HCT116 (cell line): ENCODE results near the gene CD40. TPM values are rescaled to one million over a fixed set of nuclear protein-coding genes. Genes with fewer than 3 reads are reported as not detected.

Source experiments
- ATAC-seq: fragments of 200-7000 bp; cut with Tn5 transposase; 2 replicates; pipeline ENCODE4 v1.9.1; 2020; ENCODE audit warnings: mild to moderate bottlenecking, moderate library complexity
- BruUV-seq: library from RNA; stranded (reverse); fragments of 400-500 nt; replicated peaks from 2 replicates; lab custom pipeline; 2021; lab: Mats Ljungman, UMichigan
- CTCF ChIA-PET: fragments of 300-600 bp; sonication (Branson Sonifier 250); formaldehyde crosslinking; loops from one replicate; lab custom pipeline; 2021; ENCODE audit warnings: antibody characterized with exemption; lab: Charles Lee
- POLR2A ChIA-PET: fragments of 300-600, 350-600 bp; sonication (Branson Sonifier 250); formaldehyde crosslinking; loops from one replicate; lab custom pipeline; 2021; ENCODE audit warnings: antibody characterized with exemption; lab: Charles Lee
- RAD21 ChIA-PET, 2 experiments: fragments of 300-600 bp; sonication (Branson Sonifier 250); formaldehyde crosslinking; loops; one replicate each; lab custom pipeline; 2023; ENCODE audit warnings: low total read pairs in 2 of 2; ENCODE audit not compliant: uncharacterized antibody in 2 of 2, unreplicated experiment in 2 of 2, low non-redundant PET in 1 of 2; lab: Charles Lee
- DNase-seq: peaks from one replicate; pipeline ENCODE4 v3.0.0-alpha.2; 2010; ENCODE audit warnings: low read depth, low spot score
- H2AFZ ChIP-seq: fragments of 200-600 bp; shearing (Covaris generic), sonication (generic); 2 replicates; pipeline ENCODE4 v1.6.1; 2017; ENCODE audit warnings: low read depth, mixed run types, mixed read lengths, antibody characterized with exemption, low read length; ENCODE audit not compliant: poor library complexity, severe bottlenecking
- H3K27ac ChIP-seq: 2 replicates; pipeline ENCODE4 v1.5.1; 2012; ENCODE audit warnings: low read depth, low read length
- H3K27me3 ChIP-seq: fragments of 200-600 bp; sonication (generic); 2 replicates; pipeline ENCODE4 v1.6.1; 2016; ENCODE audit warnings: mixed run types, low read length, mixed read lengths; ENCODE audit not compliant: insufficient read depth
- H3K36me3 ChIP-seq, 2 experiments: fragments of 200-500 bp in 1 of 2; fragments of 200-600 bp in 1 of 2; sonication (Bioruptor generic) in 1 of 2; sonication (generic) in 1 of 2; 2 replicates each; pipeline versions ENCODE4 v1.5.1 to v1.6.1; 2014 to 2016; ENCODE audit warnings: low read length in 2 of 2, inconsistent platforms in 1 of 2, mixed read lengths in 1 of 2, mixed run types in 1 of 2; ENCODE audit not compliant: insufficient read depth in 2 of 2, control insufficient read depth in 1 of 2
- H3K4me1 ChIP-seq, 2 experiments: fragments of 200-600 bp in 1 of 2; sonication (generic) in 1 of 2; 2 replicates each; pipeline versions ENCODE4 v1.5.1 to v1.6.1; 2012 to 2017; ENCODE audit warnings: low read length in 2 of 2, inconsistent platforms in 1 of 2, mild to moderate bottlenecking in 1 of 2, mixed read lengths in 1 of 2, mixed run types in 1 of 2, moderate library complexity in 1 of 2; ENCODE audit not compliant: insufficient read depth in 2 of 2, control insufficient read depth in 1 of 2
- H3K4me2 ChIP-seq: fragments of 200-600 bp; sonication (generic); 2 replicates; pipeline ENCODE4 v1.6.1; 2017; ENCODE audit warnings: mixed run types, low read length, mixed read lengths
- H3K4me3 ChIP-seq, 2 experiments: fragments of 200-600 bp in 1 of 2; sonication (generic) in 1 of 2; replicated peaks in 1 of 2; 2 replicates each; pipeline ENCODE4 v1.5.1; 2011 to 2016; ENCODE audit warnings: low read length in 2 of 2, control low read depth in 1 of 2, low read depth in 1 of 2, mild to moderate bottlenecking in 1 of 2, mixed read lengths in 1 of 2, mixed run types in 1 of 2
- H3K79me2 ChIP-seq: fragments of 200-600 bp; sonication (generic); 2 replicates; pipeline ENCODE4 v1.6.1; 2017; ENCODE audit warnings: mild to moderate bottlenecking, mixed run types, low read length, moderate library complexity, mixed read lengths; ENCODE audit not compliant: insufficient read depth
- H3K9ac ChIP-seq: fragments of 200-600 bp; sonication (generic); 2 replicates; pipeline ENCODE4 v1.6.1; 2016; ENCODE audit warnings: low read length, mixed read lengths
- H3K9me2 ChIP-seq: fragments of 200-600 bp; sonication (generic), shearing (Covaris generic); 2 replicates; pipeline ENCODE4 v1.6.1; 2017; ENCODE audit warnings: mixed run types, mild to moderate bottlenecking, moderate library complexity; ENCODE audit not compliant: insufficient read depth
- H3K9me3 ChIP-seq, 2 experiments: fragments of 200-500 bp in 1 of 2; fragments of 200-600 bp in 1 of 2; sonication (Bioruptor generic) in 1 of 2; sonication (generic) in 1 of 2; 2 replicates each; pipeline ENCODE4 v1.6.1; 2014 to 2017; ENCODE audit warnings: low read length in 2 of 2, mixed read lengths in 2 of 2, inconsistent platforms in 1 of 2, low read depth in 1 of 2, mild to moderate bottlenecking in 1 of 2, mixed run types in 1 of 2, moderate library complexity in 1 of 2; ENCODE audit not compliant: control insufficient read depth in 1 of 2, insufficient read depth in 1 of 2
- H4K20me1 ChIP-seq: fragments of 200-600 bp; sonication (generic), shearing (Covaris generic); 2 replicates; pipeline ENCODE4 v1.6.1; 2017; ENCODE audit warnings: mixed run types, mild to moderate bottlenecking, moderate library complexity; ENCODE audit not compliant: insufficient read depth
- EGR1 ChIP-seq: IDR thresholded peaks from 2 replicates; pipeline ENCODE4 v1.6.1; 2012; ENCODE audit warnings: low read depth
- ELF1 ChIP-seq: IDR thresholded peaks from 2 replicates; pipeline ENCODE4 v1.6.1; 2012; ENCODE audit warnings: low read depth, borderline replicate concordance
- EZH2phosphoT487 ChIP-seq: fragments of 200-600 bp; IDR thresholded peaks from 2 replicates; pipeline ENCODE4 v1.6.1; 2018; ENCODE audit warnings: antibody characterized with exemption, borderline replicate concordance
- FOSL1 ChIP-seq: IDR thresholded peaks from 2 replicates; pipeline ENCODE4 v1.6.1; 2012; ENCODE audit warnings: low read depth
- JUND ChIP-seq: IDR thresholded peaks from 2 replicates; pipeline ENCODE4 v1.6.1; 2012
- POLR2A ChIP-seq: IDR thresholded peaks from 2 replicates; pipeline ENCODE4 v1.7.0; 2011; ENCODE audit warnings: borderline replicate concordance; ENCODE audit not compliant: insufficient read depth, insufficient read length; ENCODE audit errors: extremely low read depth
- POLR2AphosphoS5 ChIP-seq: IDR thresholded peaks from 2 replicates; pipeline ENCODE4 v1.6.1; 2011; ENCODE audit warnings: mild to moderate bottlenecking, low read depth, low read length, moderate library complexity
- SIN3A ChIP-seq: IDR thresholded peaks from 2 replicates; pipeline ENCODE4 v1.6.1; 2012; ENCODE audit warnings: low read depth
- SP1 ChIP-seq: IDR thresholded peaks from 2 replicates; pipeline ENCODE4 v1.6.1; 2012; ENCODE audit warnings: low read depth
- TCF7L2 ChIP-seq: IDR thresholded peaks from 2 replicates; pipeline ENCODE4 v1.7.0; 2011; ENCODE audit warnings: borderline replicate concordance, inconsistent platforms; ENCODE audit not compliant: insufficient read depth, insufficient read length; ENCODE audit errors: extremely low read depth
- YY1 ChIP-seq: IDR thresholded peaks from 2 replicates; pipeline ENCODE4 v1.6.1; 2011; ENCODE audit warnings: low read length, low read depth, moderate library complexity, mild to moderate bottlenecking; ENCODE audit not compliant: insufficient replicate concordance; ENCODE audit errors: extremely low read depth
- ZFX ChIP-seq: fragments of 450-650 bp; IDR thresholded peaks from 2 replicates; pipeline ENCODE4 v1.6.1; 2017
- intact Hi-C: fragments of 100-400 bp; cut with micrococcal nuclease; formaldehyde crosslinking; loops from 2 replicates; pipeline ENCODE4 v1.10.0; 2022
- total RNA-seq: library from RNA; stranded (reverse); gene quantifications from one replicate; pipeline ENCODE4 v1.2.1, GENCODE V29; 2021; ENCODE audit not compliant: unreplicated experiment
- TF ChIP-seq, protein P1 (sequence below): IDR thresholded peaks from 2 replicates; pipeline ENCODE4 v1.6.1; 2012; ENCODE audit warnings: low read depth
- TF ChIP-seq, protein P2 (sequence below): IDR thresholded peaks from 2 replicates; pipeline ENCODE4 v1.6.1; 2011; ENCODE audit warnings: mild to moderate bottlenecking, low read length, moderate library complexity; ENCODE audit not compliant: insufficient replicate concordance; ENCODE audit errors: extremely low read depth
- TF ChIP-seq, protein P3 (sequence below): IDR thresholded peaks from 2 replicates; pipeline ENCODE4 v1.6.1; 2012
- TF ChIP-seq, protein P4 (sequence below), 3 experiments: fragments of 200-600 bp in 1 of 3; sonication (generic) in 1 of 3; IDR thresholded peaks in 2 of 3; conservative IDR thresholded peaks in 1 of 3; 2 replicates each; pipeline ENCODE4 v1.5.1; 2012 to 2017; ENCODE audit warnings: low read depth in 2 of 3, low read length in 2 of 3, antibody characterized with exemption in 1 of 3, borderline replicate concordance in 1 of 3, control low read depth in 1 of 3, mild to moderate bottlenecking in 1 of 3, mixed read lengths in 1 of 3, mixed run types in 1 of 3, moderate library complexity in 1 of 3; ENCODE audit not compliant: insufficient read depth in 1 of 3

Gene CD40
- total RNA-seq, 1 experiment from 2014 or later, result 21.3 TPM

DNA sequence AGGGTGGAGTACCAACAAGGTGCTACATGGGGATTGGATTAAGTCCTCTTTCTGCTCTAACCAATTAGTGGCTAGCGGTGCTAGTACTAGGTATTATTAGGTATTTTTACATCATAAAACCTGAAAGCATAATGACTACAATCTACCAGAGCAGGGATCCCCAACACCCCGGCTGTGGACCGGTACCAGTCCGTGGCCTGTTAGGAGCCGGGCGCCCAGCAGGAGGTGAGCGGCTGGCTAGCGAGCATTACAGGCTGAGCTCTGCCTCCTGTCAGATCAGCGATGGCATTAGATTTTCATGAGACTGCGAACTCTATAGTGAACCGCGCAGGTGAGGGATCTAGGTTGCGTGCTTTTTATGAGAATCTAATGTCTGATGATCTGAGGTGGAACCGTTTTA lies 9.1 kb upstream of the CD40 start:
- intact Hi-C loops, result no loop called here
- no peaks in the 10 kb centered on the region for H3K9me3 ChIP-seq
- ChIA-PET POLR2A (no interaction called here), RAD21 (no interaction called here), CTCF (no interaction called here)
- H2AFZ ChIP-seq, result no peak overlapping the region
- H3K27ac ChIP-seq, result no peak overlapping the region
- H3K4me1 ChIP-seq, result no peaks in the 10 kb centered on the region
- no peaks in the 10 kb centered on the region for H3K36me3 ChIP-seq
- ATAC-seq (no peak), DNase-seq (no peak)
- no peaks in the 10 kb centered on the region for H3K79me2 ChIP-seq
- no peak overlapping the region for H3K4me3 ChIP-seq
- no peak overlapping the region for H3K9ac ChIP-seq
- no peak overlapping the region for H3K4me2 ChIP-seq
- TF ChIP-seq FOSL1, result no peak
- no peak for TF ChIP-seq SIN3A
- TF ChIP-seq EGR1, result no peak
- TF ChIP-seq TCF7L2, result no peak
- TF ChIP-seq POLR2A, result no peak
- TF ChIP-seq EZH2phosphoT487, result no peak
- TF ChIP-seq SP1, result no peak
- no peak for TF ChIP-seq POLR2AphosphoS5
- TF ChIP-seq YY1, result no peak
- TF ChIP-seq, protein P1, sequence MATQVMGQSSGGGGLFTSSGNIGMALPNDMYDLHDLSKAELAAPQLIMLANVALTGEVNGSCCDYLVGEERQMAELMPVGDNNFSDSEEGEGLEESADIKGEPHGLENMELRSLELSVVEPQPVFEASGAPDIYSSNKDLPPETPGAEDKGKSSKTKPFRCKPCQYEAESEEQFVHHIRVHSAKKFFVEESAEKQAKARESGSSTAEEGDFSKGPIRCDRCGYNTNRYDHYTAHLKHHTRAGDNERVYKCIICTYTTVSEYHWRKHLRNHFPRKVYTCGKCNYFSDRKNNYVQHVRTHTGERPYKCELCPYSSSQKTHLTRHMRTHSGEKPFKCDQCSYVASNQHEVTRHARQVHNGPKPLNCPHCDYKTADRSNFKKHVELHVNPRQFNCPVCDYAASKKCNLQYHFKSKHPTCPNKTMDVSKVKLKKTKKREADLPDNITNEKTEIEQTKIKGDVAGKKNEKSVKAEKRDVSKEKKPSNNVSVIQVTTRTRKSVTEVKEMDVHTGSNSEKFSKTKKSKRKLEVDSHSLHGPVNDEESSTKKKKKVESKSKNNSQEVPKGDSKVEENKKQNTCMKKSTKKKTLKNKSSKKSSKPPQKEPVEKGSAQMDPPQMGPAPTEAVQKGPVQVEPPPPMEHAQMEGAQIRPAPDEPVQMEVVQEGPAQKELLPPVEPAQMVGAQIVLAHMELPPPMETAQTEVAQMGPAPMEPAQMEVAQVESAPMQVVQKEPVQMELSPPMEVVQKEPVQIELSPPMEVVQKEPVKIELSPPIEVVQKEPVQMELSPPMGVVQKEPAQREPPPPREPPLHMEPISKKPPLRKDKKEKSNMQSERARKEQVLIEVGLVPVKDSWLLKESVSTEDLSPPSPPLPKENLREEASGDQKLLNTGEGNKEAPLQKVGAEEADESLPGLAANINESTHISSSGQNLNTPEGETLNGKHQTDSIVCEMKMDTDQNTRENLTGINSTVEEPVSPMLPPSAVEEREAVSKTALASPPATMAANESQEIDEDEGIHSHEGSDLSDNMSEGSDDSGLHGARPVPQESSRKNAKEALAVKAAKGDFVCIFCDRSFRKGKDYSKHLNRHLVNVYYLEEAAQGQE, result no peak
- no peak for TF ChIP-seq ZFX
- TF ChIP-seq ELF1, result no peak
- TF ChIP-seq JUND, result no peak
- TF ChIP-seq, protein P2, sequence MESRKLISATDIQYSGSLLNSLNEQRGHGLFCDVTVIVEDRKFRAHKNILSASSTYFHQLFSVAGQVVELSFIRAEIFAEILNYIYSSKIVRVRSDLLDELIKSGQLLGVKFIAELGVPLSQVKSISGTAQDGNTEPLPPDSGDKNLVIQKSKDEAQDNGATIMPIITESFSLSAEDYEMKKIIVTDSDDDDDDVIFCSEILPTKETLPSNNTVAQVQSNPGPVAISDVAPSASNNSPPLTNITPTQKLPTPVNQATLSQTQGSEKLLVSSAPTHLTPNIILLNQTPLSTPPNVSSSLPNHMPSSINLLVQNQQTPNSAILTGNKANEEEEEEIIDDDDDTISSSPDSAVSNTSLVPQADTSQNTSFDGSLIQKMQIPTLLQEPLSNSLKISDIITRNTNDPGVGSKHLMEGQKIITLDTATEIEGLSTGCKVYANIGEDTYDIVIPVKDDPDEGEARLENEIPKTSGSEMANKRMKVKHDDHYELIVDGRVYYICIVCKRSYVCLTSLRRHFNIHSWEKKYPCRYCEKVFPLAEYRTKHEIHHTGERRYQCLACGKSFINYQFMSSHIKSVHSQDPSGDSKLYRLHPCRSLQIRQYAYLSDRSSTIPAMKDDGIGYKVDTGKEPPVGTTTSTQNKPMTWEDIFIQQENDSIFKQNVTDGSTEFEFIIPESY, result no peak
- TF ChIP-seq, protein P3, sequence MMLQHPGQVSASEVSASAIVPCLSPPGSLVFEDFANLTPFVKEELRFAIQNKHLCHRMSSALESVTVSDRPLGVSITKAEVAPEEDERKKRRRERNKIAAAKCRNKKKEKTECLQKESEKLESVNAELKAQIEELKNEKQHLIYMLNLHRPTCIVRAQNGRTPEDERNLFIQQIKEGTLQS, result no peak
- TF ChIP-seq, protein P4, sequence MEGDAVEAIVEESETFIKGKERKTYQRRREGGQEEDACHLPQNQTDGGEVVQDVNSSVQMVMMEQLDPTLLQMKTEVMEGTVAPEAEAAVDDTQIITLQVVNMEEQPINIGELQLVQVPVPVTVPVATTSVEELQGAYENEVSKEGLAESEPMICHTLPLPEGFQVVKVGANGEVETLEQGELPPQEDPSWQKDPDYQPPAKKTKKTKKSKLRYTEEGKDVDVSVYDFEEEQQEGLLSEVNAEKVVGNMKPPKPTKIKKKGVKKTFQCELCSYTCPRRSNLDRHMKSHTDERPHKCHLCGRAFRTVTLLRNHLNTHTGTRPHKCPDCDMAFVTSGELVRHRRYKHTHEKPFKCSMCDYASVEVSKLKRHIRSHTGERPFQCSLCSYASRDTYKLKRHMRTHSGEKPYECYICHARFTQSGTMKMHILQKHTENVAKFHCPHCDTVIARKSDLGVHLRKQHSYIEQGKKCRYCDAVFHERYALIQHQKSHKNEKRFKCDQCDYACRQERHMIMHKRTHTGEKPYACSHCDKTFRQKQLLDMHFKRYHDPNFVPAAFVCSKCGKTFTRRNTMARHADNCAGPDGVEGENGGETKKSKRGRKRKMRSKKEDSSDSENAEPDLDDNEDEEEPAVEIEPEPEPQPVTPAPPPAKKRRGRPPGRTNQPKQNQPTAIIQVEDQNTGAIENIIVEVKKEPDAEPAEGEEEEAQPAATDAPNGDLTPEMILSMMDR (IDR thresholded peaks at IDR 0.05 in 2 of 3, conservative IDR thresholded peaks at IDR 0.05 in 1 of 3; ENCODE audit: borderline replicate concordance in 1 of 3, insufficient read depth in 1 of 3, low read depth in 2 of 3, low read length in 2 of 3), result no peak
- H3K9me2 ChIP-seq, result no peaks in the 10 kb centered on the region
- H3K27me3 ChIP-seq, result peaks cover 17% of the 10 kb centered on the region; the same call in 1 of the 2 replicates
- no TSS peak for BruUV-seq
- no peaks in the 10 kb centered on the region for H4K20me1 ChIP-seq
